ENCODE data around the gene CAB39. TPM values are rescaled to one million over a fixed set of nuclear protein-coding genes. Genes with fewer than 3 reads are reported as not detected.

The CAB39 gene
- total and polyA plus RNA-seq, 11 donors, result 28.6 to 99.2 (median 84.2) TPM

GRCh38 chr2:230765611-230766300 lies 53.1 kb downstream of the CAB39 start:
- TF ChIP-seq POLR2A (IDR thresholded peaks at IDR 0.05), result no peak
- TF ChIP-seq, protein P1, sequence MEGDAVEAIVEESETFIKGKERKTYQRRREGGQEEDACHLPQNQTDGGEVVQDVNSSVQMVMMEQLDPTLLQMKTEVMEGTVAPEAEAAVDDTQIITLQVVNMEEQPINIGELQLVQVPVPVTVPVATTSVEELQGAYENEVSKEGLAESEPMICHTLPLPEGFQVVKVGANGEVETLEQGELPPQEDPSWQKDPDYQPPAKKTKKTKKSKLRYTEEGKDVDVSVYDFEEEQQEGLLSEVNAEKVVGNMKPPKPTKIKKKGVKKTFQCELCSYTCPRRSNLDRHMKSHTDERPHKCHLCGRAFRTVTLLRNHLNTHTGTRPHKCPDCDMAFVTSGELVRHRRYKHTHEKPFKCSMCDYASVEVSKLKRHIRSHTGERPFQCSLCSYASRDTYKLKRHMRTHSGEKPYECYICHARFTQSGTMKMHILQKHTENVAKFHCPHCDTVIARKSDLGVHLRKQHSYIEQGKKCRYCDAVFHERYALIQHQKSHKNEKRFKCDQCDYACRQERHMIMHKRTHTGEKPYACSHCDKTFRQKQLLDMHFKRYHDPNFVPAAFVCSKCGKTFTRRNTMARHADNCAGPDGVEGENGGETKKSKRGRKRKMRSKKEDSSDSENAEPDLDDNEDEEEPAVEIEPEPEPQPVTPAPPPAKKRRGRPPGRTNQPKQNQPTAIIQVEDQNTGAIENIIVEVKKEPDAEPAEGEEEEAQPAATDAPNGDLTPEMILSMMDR (IDR thresholded peaks at IDR 0.05), result no peak
- WGBS, 4 donors, result 57 to 73% (median 67%) methylated on average over 4 of the region's 4 CpGs
- intact Hi-C loops (cut with DNase I), result no loop called here
- Histone ChIP-seq H3K27ac (peak overlapping the region in 1 of 12 donors; percentile 8), H3K9me3 (no peaks in the 10 kb centered on the region), H3K4me1 (peaks cover 0 to 12% (median 5%) of the 10 kb centered on the region in 12 donors), H3K36me3 (peaks cover 0 to 77% (median 44%) of the 10 kb centered on the region in 9 donors), H3K4me3 (no peak overlapping the region), H3K27me3 (no peaks in the 10 kb centered on the region)
- ATAC-seq (no peak), DNase-seq (no peak)

GRCh38 chr2:230767862-230768388 lies 55.3 kb downstream of the CAB39 start:
- ATAC-seq (no peak), DNase-seq (no peak)
- Histone ChIP-seq H3K27me3 (no peaks in the 10 kb centered on the region), H3K4me3 (no peak overlapping the region), H3K9me3 (peaks cover 0 to 4% (median 0%) of the 10 kb centered on the region in 12 donors), H3K27ac (no peak overlapping the region), H3K4me1 (peaks cover 0 to 12% (median 5%) of the 10 kb centered on the region in 12 donors), H3K36me3 (peaks cover 0 to 57% (median 23%) of the 10 kb centered on the region in 9 donors)
- TF ChIP-seq POLR2A (IDR thresholded peaks at IDR 0.05), result no peak
- TF ChIP-seq, protein P1 (IDR thresholded peaks at IDR 0.05), result no peak
- intact Hi-C loops (cut with DNase I), result no loop called here
- WGBS, 4 donors, result 79 to 83% (median 81%) methylated on average over 2 of the region's 2 CpGs

- no peak for DNase-seq
- Histone ChIP-seq H3K27ac (no peak overlapping the region), H3K4me1 (peaks cover 0 to 30% (median 14%) of the 10 kb centered on the region in 12 donors), H3K4me3 (no peak overlapping the region), H3K27me3 (no peaks in the 10 kb centered on the region), H3K36me3 (peaks cover 0 to 31% (median 0%) of the 10 kb centered on the region in 9 donors), H3K9me3 (peaks cover 0 to 4% (median 0%) of the 10 kb centered on the region in 12 donors)
- intact Hi-C loops (cut with DNase I), result no loop called here
- no peak for TF ChIP-seq POLR2A (IDR thresholded peaks at IDR 0.05)
- TF ChIP-seq, protein P1 (IDR thresholded peaks at IDR 0.05), result no peak
- ATAC-seq, result no peak
- WGBS, 4 donors, result 83 to 89% (median 86%) methylated on average over 3 of the region's 3 CpGs
Observed at GRCh38 chr2:230770804-230771203, 58.2 kb downstream of the CAB39 start.

DNA sequence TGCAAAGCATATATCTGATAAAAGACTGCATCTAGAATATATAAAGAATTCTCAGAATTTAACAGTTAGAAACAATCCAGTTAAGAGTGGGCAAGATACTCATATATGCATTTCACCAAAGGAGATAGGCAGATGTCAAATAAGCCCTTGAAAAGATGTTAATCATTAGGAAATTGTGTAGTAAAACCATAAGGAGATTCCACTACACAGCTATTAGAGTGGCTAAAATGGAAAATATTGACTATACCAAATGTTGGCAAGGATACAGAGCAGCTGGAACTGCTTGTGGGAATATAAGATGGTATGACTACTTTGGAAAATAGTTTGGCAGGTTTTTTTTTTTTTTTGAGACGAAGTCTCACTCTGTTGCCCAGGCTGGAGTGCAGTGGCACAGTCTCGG lies 59.5 kb downstream of the CAB39 start:
- H3K27ac ChIP-seq, result no peak overlapping the region
- TF ChIP-seq, protein P1 (IDR thresholded peaks at IDR 0.05), result no peak
- no peak for TF ChIP-seq POLR2A (IDR thresholded peaks at IDR 0.05)
- no peak overlapping the region for H3K4me3 ChIP-seq
- no peak for ATAC-seq
- H3K9me3 ChIP-seq, result peaks cover 0 to 4% (median 0%) of the 10 kb centered on the region in 12 donors
- H3K36me3 ChIP-seq, result peaks cover 0 to 27% (median 0%) of the 10 kb centered on the region in 9 donors
- 93 to 100% (median 98%) methylated on average over 2 of the region's 2 CpGs for WGBS, 4 donors
- no peaks in the 10 kb centered on the region for H3K27me3 ChIP-seq
- H3K4me1 ChIP-seq, result peaks cover 0 to 37% (median 14%) of the 10 kb centered on the region in 12 donors
- intact Hi-C loops (cut with DNase I), result no loop called here
- DNase-seq, result no peak
